Measurements from ENCODE around the gene RIOX2.

RIOX2 gene

GRCh38 chr3:97952872-97953271, 19.4 kb downstream of the RIOX2 start:
- TF ChIP-seq CTCF (IDR thresholded peaks at IDR 0.05; ENCODE audit: low read depth, low read length) = no peak
- H3K4me3 ChIP-seq (ENCODE audit: low read depth, low read length) = no peak overlapping the region

GRCh38 chr3:97952280-97952679, 20.0 kb downstream of the RIOX2 start:
- no peak for TF ChIP-seq CTCF (IDR thresholded peaks at IDR 0.05; ENCODE audit: low read depth, low read length)

GRCh38 chr3:97950360-97950759, 21.9 kb downstream of the RIOX2 start:
- no peak overlapping the region for H3K4me3 ChIP-seq (ENCODE audit: low read depth, low read length)
- TF ChIP-seq CTCF (IDR thresholded peaks at IDR 0.05; ENCODE audit: low read depth, low read length) = no peak

More at GRCh38 chr3:97952280-97952679, 20.0 kb downstream of the RIOX2 start:
- no peak overlapping the region for H3K4me3 ChIP-seq (ENCODE audit: low read depth, low read length)

- no peak overlapping the region for H3K4me3 ChIP-seq (ENCODE audit: low read depth, low read length)
- TF ChIP-seq CTCF (IDR thresholded peaks at IDR 0.05; ENCODE audit: low read depth, low read length) = no peak
These were observed 22.5 kb downstream of the RIOX2 start for GRCh38 chr3:97949743-97950142.

- no peak for TF ChIP-seq CTCF (IDR thresholded peaks at IDR 0.05; ENCODE audit: low read depth, low read length)
- H3K4me3 ChIP-seq (ENCODE audit: low read depth, low read length) = no peak overlapping the region
These were observed 23.1 kb downstream of the RIOX2 start for GRCh38 chr3:97949110-97949485.

GRCh38 chr3:97948351-97949109, 23.7 kb downstream of the RIOX2 start:
- TF ChIP-seq CTCF (IDR thresholded peaks at IDR 0.05; ENCODE audit: low read depth, low read length) = no peak
- H3K4me3 ChIP-seq (ENCODE audit: low read depth, low read length) = no peak overlapping the region

GRCh38 chr3:97942801-97943546, 29.3 kb downstream of the RIOX2 start:
- no peak for TF ChIP-seq CTCF (IDR thresholded peaks at IDR 0.05; ENCODE audit: low read depth, low read length)

More at GRCh38 chr3:97942801-97943546, 29.3 kb downstream of the RIOX2 start:
- H3K4me3 ChIP-seq (ENCODE audit: low read depth, low read length) = no peak overlapping the region

Data from WI38 (cell line).